GM23338 (cell line): Measurements from ENCODE around the gene TSR3. TPM values are rescaled to one million over a fixed set of nuclear protein-coding genes. Genes with fewer than 3 reads are reported as not detected.

Experiments used
- ATAC-seq: fragments of 200-7000 bp; cut with Tn5 transposase; 3 replicates; pipeline ENCODE4 v1.9.1; 2020
- DNase-seq: peaks from one replicate; pipeline ENCODE4 v3.0.0-alpha.2; 2015; ENCODE audit warnings: low spot score
- H2AFZ ChIP-seq: fragments of 200-600 bp; sonication (generic); 2 replicates; pipeline ENCODE4 v1.8.0; 2016; ENCODE audit warnings: antibody characterized with exemption, mild to moderate bottlenecking, moderate library complexity
- H3F3A ChIP-seq: fragments of 200-600 bp; sonication (generic); replicated peaks from 2 replicates; pipeline ENCODE4 v1.8.0; 2017; ENCODE audit warnings: antibody characterized with exemption, mixed run types, low read depth
- H3K27ac ChIP-seq: fragments of 200-600 bp; sonication (generic); 2 replicates; pipeline ENCODE4 v1.6.1; 2016; ENCODE audit warnings: low read depth
- H3K27me3 ChIP-seq: fragments of 200-600 bp; sonication (generic); 2 replicates; pipeline ENCODE4 v1.8.0; 2016; ENCODE audit warnings: mild to moderate bottlenecking, mixed run types, moderate library complexity; ENCODE audit not compliant: insufficient read depth
- H3K36me3 ChIP-seq: fragments of 200-600 bp; sonication (generic); 2 replicates; pipeline ENCODE4 v1.8.0; 2016; ENCODE audit warnings: mild to moderate bottlenecking; ENCODE audit not compliant: insufficient read depth
- H3K4me1 ChIP-seq: fragments of 200-600 bp; sonication (generic); 2 replicates; pipeline ENCODE4 v1.8.0; 2016; ENCODE audit warnings: mild to moderate bottlenecking, moderate library complexity; ENCODE audit not compliant: insufficient read depth
- H3K4me2 ChIP-seq: fragments of 200-600 bp; sonication (generic); 2 replicates; pipeline ENCODE4 v1.7.1; 2017; ENCODE audit warnings: mixed run types
- H3K4me3 ChIP-seq: fragments of 200-600 bp; sonication (generic); 2 replicates; pipeline ENCODE4 v1.6.1; 2016; ENCODE audit warnings: mixed run types
- H3K79me2 ChIP-seq: fragments of 200-600 bp; sonication (generic); replicated peaks from 2 replicates; pipeline ENCODE4 v1.8.0; 2017; ENCODE audit warnings: mild to moderate bottlenecking; ENCODE audit not compliant: insufficient read depth
- H3K9me2 ChIP-seq: fragments of 200-600 bp; sonication (generic); 2 replicates; pipeline ENCODE4 v1.8.0; 2017; ENCODE audit not compliant: insufficient read depth
- H4K20me1 ChIP-seq: fragments of 200-600 bp; sonication (generic); replicated peaks from 2 replicates; pipeline ENCODE4 v1.8.0; 2017; ENCODE audit warnings: mild to moderate bottlenecking; ENCODE audit not compliant: insufficient read depth
- H3K27ac Mint-ChIP-seq: 2 replicates; pipeline ENCODE4 v1.8.0; 2020; ENCODE audit warnings: inconsistent platforms, mild to moderate bottlenecking, moderate library complexity, mixed read lengths
- H3K27me3 Mint-ChIP-seq: 3 replicates; pipeline ENCODE4 v1.8.0; 2022; ENCODE audit warnings: low read depth, mild to moderate bottlenecking, moderate library complexity, mixed read lengths, inconsistent platforms; ENCODE audit not compliant: insufficient read depth, poor library complexity
- H3K36me3 Mint-ChIP-seq: 3 replicates; pipeline ENCODE4 v1.8.0; 2021; ENCODE audit warnings: low read depth, mild to moderate bottlenecking, inconsistent platforms, moderate library complexity, mixed read lengths
- H3K4me1 Mint-ChIP-seq: 3 replicates; pipeline ENCODE4 v1.8.0; 2020; ENCODE audit warnings: mild to moderate bottlenecking, inconsistent platforms, mixed read lengths
- H3K4me3 Mint-ChIP-seq: 3 replicates; pipeline ENCODE4 v1.8.0; 2021; ENCODE audit warnings: moderate library complexity, mild to moderate bottlenecking, inconsistent platforms, mixed read lengths
- H3K9me3 Mint-ChIP-seq: 3 replicates; pipeline ENCODE4 v1.8.0; 2020; ENCODE audit warnings: moderate library complexity, mild to moderate bottlenecking, inconsistent platforms, mixed read lengths
- CREB1 ChIP-seq: fragments of 250-450 bp; sonication (Bioruptor Pico); IDR thresholded peaks from 2 replicates; pipeline ENCODE4 v1.5.0; 2020; ENCODE audit warnings: low read depth, mild to moderate bottlenecking, moderate library complexity
- CTCF ChIP-seq, 2 experiments: fragments of 200-600 bp in 1 of 2; sonication (generic) in 1 of 2; conservative IDR thresholded peaks; 2 replicates each; pipeline versions ENCODE4 v1.5.1 to v1.6.1; 2016 to 2017; ENCODE audit warnings: antibody characterized with exemption in 2 of 2, low read depth in 2 of 2, mild to moderate bottlenecking in 2 of 2, moderate library complexity in 1 of 2
- ETS1 ChIP-seq: IDR thresholded peaks from 2 replicates; pipeline ENCODE4 v1.6.1; 2016; ENCODE audit warnings: antibody characterized with exemption
- EZH2 ChIP-seq: fragments of 200-600 bp; sonication (generic); IDR thresholded peaks from one replicate; pipeline ENCODE4 v1.8.0; 2017; ENCODE audit warnings: antibody characterized with exemption, mild to moderate bottlenecking, low read depth; ENCODE audit not compliant: unreplicated experiment
- EZH2phosphoT487 ChIP-seq: fragments of 200-600 bp; sonication (generic); IDR thresholded peaks from one replicate; pipeline ENCODE4 v1.8.1; 2018; ENCODE audit warnings: antibody characterized with exemption; ENCODE audit not compliant: unreplicated experiment
- JUNB ChIP-seq: IDR thresholded peaks from one replicate; pipeline ENCODE4 v1.6.1; 2016; ENCODE audit warnings: antibody characterized with exemption; ENCODE audit not compliant: unreplicated experiment
- NANOG ChIP-seq: IDR thresholded peaks from 2 replicates; pipeline ENCODE4 v1.6.1; 2016; ENCODE audit warnings: antibody characterized with exemption, borderline replicate concordance
- POLR2AphosphoS5 ChIP-seq: IDR thresholded peaks from 2 replicates; pipeline ENCODE4 v1.6.1; 2016; ENCODE audit warnings: antibody characterized with exemption, low read depth
- REST ChIP-seq: IDR thresholded peaks from one replicate; pipeline ENCODE4 v1.6.1; 2018; ENCODE audit warnings: antibody characterized with exemption; ENCODE audit not compliant: unreplicated experiment
- STAT1 ChIP-seq: IDR thresholded peaks from one replicate; pipeline ENCODE4 v1.6.1; 2016; ENCODE audit warnings: antibody characterized with exemption; ENCODE audit not compliant: unreplicated experiment
- ZNF114 ChIP-seq: fragments of 250-450 bp; sonication (Bioruptor Pico); IDR thresholded peaks from 2 replicates; pipeline ENCODE4 v1.5.0; 2020; ENCODE audit warnings: mild to moderate bottlenecking, moderate library complexity
- ZNF331 ChIP-seq: fragments of 250-450 bp; sonication (Bioruptor Pico); IDR thresholded peaks from 2 replicates; pipeline ENCODE4 v1.5.0; 2020; ENCODE audit warnings: low read depth, mild to moderate bottlenecking, moderate library complexity
- ZNF462 ChIP-seq: fragments of 250-450 bp; sonication (Bioruptor Pico); IDR thresholded peaks from 2 replicates; pipeline ENCODE4 v1.5.0; 2020; ENCODE audit warnings: mild to moderate bottlenecking, moderate library complexity
- polyA plus RNA-seq: library from polyadenylated mRNA; unstranded; fragments of >200 nt; fragmentation: Nextera tagmentation; extraction: Ambion mirVana; gene quantifications from 2 replicates; pipeline ENCODE4 v1.2.1, GENCODE V29; 2016
- total RNA-seq: library from RNA; depleted of rRNA; stranded (reverse); fragments of >200 nt; shearing (Covaris generic); gene quantifications from 2 replicates; pipeline ENCODE4 v1.2.3, GENCODE V29; 2014

TSR3 gene
- total and polyA plus RNA-seq, 2 experiments from 2014 or later: 58.5 to 97.3 TPM

- Mint-ChIP-seq H3K4me3 (no peak overlapping the region), H3K9me3 (no peaks in the 10 kb centered on the region), H3K27me3 (peaks cover 12% of the 10 kb centered on the region), H3K36me3 (peaks cover 69% of the 10 kb centered on the region), H3K4me1 (peaks cover 7% of the 10 kb centered on the region), H3K27ac (no peak overlapping the region)
- Histone ChIP-seq H3K4me1 (no peaks in the 10 kb centered on the region), H3F3A (peaks cover 12% of the 10 kb centered on the region; the same call in 1 of the 2 replicates), H3K27me3 (no peaks in the 10 kb centered on the region), H3K79me2 (peaks cover 23% of the 10 kb centered on the region), H3K36me3 (peaks cover 15% of the 10 kb centered on the region; the same call in 1 of the 2 replicates), H3K9me2 (no peaks in the 10 kb centered on the region), H4K20me1 (peaks cover 8% of the 10 kb centered on the region; the same call in 1 of the 2 replicates), H2AFZ (no peak overlapping the region), H3K4me3 (no peak overlapping the region), H3K27ac (no peak overlapping the region), H3K4me2 (no peak overlapping the region)
- no peak for DNase-seq
- TF ChIP-seq JUNB (no peak), REST (no peak), NANOG (no peak), ZNF462 (CRISPR knock-in tag) (no peak), ZNF114 (CRISPR knock-in tag) (no peak), STAT1 (no peak), ETS1 (no peak), CREB1 (CRISPR knock-in tag) (no peak), POLR2AphosphoS5 (no peak), CTCF (conservative IDR thresholded peaks at IDR 0.05; ENCODE audit: low read depth in 2 of 2) (no peak), ZNF331 (CRISPR knock-in tag) (no peak), EZH2phosphoT487 (no peak), EZH2 (no peak)
- no peak for ATAC-seq
Observed at GRCh38 chr16:1322407-1322806, 29.3 kb downstream of the TSR3 start.
